Measurements from ENCODE around the gene STOM.

Gene STOM

GRCh38 chr9:121359351-121360294 is 10.4 kb downstream of the STOM start:
- Histone ChIP-seq H3K4me1 (ENCODE audit: low read length) (no peaks in the 10 kb centered on the region), H3K27me3 (ENCODE audit: low read depth, low read length) (no peaks in the 10 kb centered on the region), H3K4me2 (ENCODE audit: low read length) (no peak overlapping the region), H3K79me2 (ENCODE audit: low read length) (no peaks in the 10 kb centered on the region), H2AFZ (ENCODE audit: low read depth, low read length) (no peak overlapping the region), H3K27ac (ENCODE audit: low read length) (no peak overlapping the region), H3K4me3 (ENCODE audit: low read length) (no peak overlapping the region), H3K9me3 (ENCODE audit: insufficient read depth, low read length) (no peaks in the 10 kb centered on the region), H4K20me1 (ENCODE audit: insufficient read depth, low read length) (no peaks in the 10 kb centered on the region), H3K36me3 (replicated peaks; ENCODE audit: low read depth, low read length) (no peaks in the 10 kb centered on the region), H3K9ac (ENCODE audit: low read length) (no peak overlapping the region)
- TF ChIP-seq CTCF (IDR thresholded peaks at IDR 0.05; ENCODE audit: low read depth, low read length) (no peak), EZH2phosphoT487 (IDR thresholded peaks at IDR 0.05; ENCODE audit: low read depth) (no peak)

- Histone ChIP-seq H3K27ac (ENCODE audit: low read length) (no peak overlapping the region), H3K9ac (ENCODE audit: low read length) (no peak overlapping the region), H3K27me3 (ENCODE audit: low read depth, low read length) (no peaks in the 10 kb centered on the region), H3K9me3 (ENCODE audit: insufficient read depth, low read length) (no peaks in the 10 kb centered on the region), H3K36me3 (replicated peaks; ENCODE audit: low read depth, low read length) (no peaks in the 10 kb centered on the region), H3K79me2 (ENCODE audit: low read length) (no peaks in the 10 kb centered on the region), H4K20me1 (ENCODE audit: insufficient read depth, low read length) (no peaks in the 10 kb centered on the region), H3K4me1 (ENCODE audit: low read length) (no peaks in the 10 kb centered on the region), H3K4me2 (ENCODE audit: low read length) (0 out of 2 replicates have a peak overlapping the region, but pooled peaks have one; percentile 11), H2AFZ (ENCODE audit: low read depth, low read length) (no peak overlapping the region; the same call in 1 of the 2 replicates), H3K4me3 (ENCODE audit: low read length) (no peak overlapping the region)
- TF ChIP-seq CTCF (IDR thresholded peaks at IDR 0.05; ENCODE audit: low read depth, low read length): no peak
- no peak for TF ChIP-seq EZH2phosphoT487 (IDR thresholded peaks at IDR 0.05; ENCODE audit: low read depth)
Measured at GRCh38 chr9:121358751-121359150, 11.3 kb downstream of the STOM start.

GRCh38 chr9:121357011-121357410 is 13.0 kb downstream of the STOM start:
- no peaks in the 10 kb centered on the region for H3K27me3 ChIP-seq (ENCODE audit: low read depth, low read length)
- no peak overlapping the region for H2AFZ ChIP-seq (ENCODE audit: low read depth, low read length)
- H3K36me3 ChIP-seq (replicated peaks; ENCODE audit: low read depth, low read length): no peaks in the 10 kb centered on the region
- no peak overlapping the region for H3K27ac ChIP-seq (ENCODE audit: low read length)
- no peaks in the 10 kb centered on the region for H3K4me1 ChIP-seq (ENCODE audit: low read length)
- no peak overlapping the region for H3K4me2 ChIP-seq (ENCODE audit: low read length)
- TF ChIP-seq CTCF (IDR thresholded peaks at IDR 0.05; ENCODE audit: low read depth, low read length): no peak
- TF ChIP-seq EZH2phosphoT487 (IDR thresholded peaks at IDR 0.05; ENCODE audit: low read depth): no peak
- H3K9ac ChIP-seq (ENCODE audit: low read length): no peak overlapping the region
- no peaks in the 10 kb centered on the region for H4K20me1 ChIP-seq (ENCODE audit: insufficient read depth, low read length)
- H3K4me3 ChIP-seq (ENCODE audit: low read length): no peak overlapping the region
- no peaks in the 10 kb centered on the region for H3K9me3 ChIP-seq (ENCODE audit: insufficient read depth, low read length)
- H3K79me2 ChIP-seq (ENCODE audit: low read length): no peaks in the 10 kb centered on the region

- Histone ChIP-seq H3K9me3 (ENCODE audit: insufficient read depth, low read length) (no peaks in the 10 kb centered on the region), H3K9ac (ENCODE audit: low read length) (no peak overlapping the region), H3K27ac (ENCODE audit: low read length) (no peak overlapping the region), H3K27me3 (ENCODE audit: low read depth, low read length) (peaks cover 16% of the 10 kb centered on the region), H3K79me2 (ENCODE audit: low read length) (no peaks in the 10 kb centered on the region), H2AFZ (ENCODE audit: low read depth, low read length) (no peak overlapping the region), H3K4me2 (ENCODE audit: low read length) (no peak overlapping the region), H3K4me1 (ENCODE audit: low read length) (no peaks in the 10 kb centered on the region), H4K20me1 (ENCODE audit: insufficient read depth, low read length) (no peaks in the 10 kb centered on the region), H3K36me3 (replicated peaks; ENCODE audit: low read depth, low read length) (no peaks in the 10 kb centered on the region), H3K4me3 (ENCODE audit: low read length) (no peak overlapping the region)
- no peak for TF ChIP-seq EZH2phosphoT487 (IDR thresholded peaks at IDR 0.05; ENCODE audit: low read depth)
- no peak for TF ChIP-seq CTCF (IDR thresholded peaks at IDR 0.05; ENCODE audit: low read depth, low read length)
Measured at GRCh38 chr9:121354762-121355161, 15.3 kb downstream of the STOM start.

All from OCI-LY3 (cell line).